ENCODE results near the gene ASMT.
"Not testable (repeated sequence)": the region's sequence is repeated elsewhere in the genome, so short reads cannot be mapped to it uniquely, and the experiment has no call there.

ASMT gene

GRCh38 chrX:1614927-1615326, at the start of gene ASMT:
Gene ASMT, plus strand, starts transcription at chrX:1615059. Its CDS starts 141 bp downstream, at chrX:1615200.
- Histone ChIP-seq H3K4me1 (ENCODE audit: control insufficient read depth, insufficient read depth, low read length) (peaks cover 4% of the 10 kb centered on the region), H3K27me3 (ENCODE audit: control insufficient read depth, insufficient read depth, low read length) (no peaks in the 10 kb centered on the region), H3K36me3 (ENCODE audit: control insufficient read depth, insufficient read depth, low read length) (no peaks in the 10 kb centered on the region), H3K9me3 (ENCODE audit: control insufficient read depth, insufficient read depth, low read length) (no peaks in the 10 kb centered on the region), H3K9ac (ENCODE audit: low read depth, low read length) (no peak within 1 kb of the TSS), H3K4me3 (ENCODE audit: low read depth, low read length) (no peak within 1 kb of the TSS)

GRCh38 chrX:1574181-1574580, 40.7 kb upstream of the ASMT start:
- not testable (repeated sequence) for H3K27me3 ChIP-seq (ENCODE audit: control insufficient read depth, insufficient read depth, low read length); H3K4me3 ChIP-seq (ENCODE audit: low read depth, low read length); H3K9me3 ChIP-seq (ENCODE audit: control insufficient read depth, insufficient read depth, low read length); H3K4me1 ChIP-seq (ENCODE audit: control insufficient read depth, insufficient read depth, low read length); H3K36me3 ChIP-seq (ENCODE audit: control insufficient read depth, insufficient read depth, low read length); H3K9ac ChIP-seq (ENCODE audit: low read depth, low read length)

- Histone ChIP-seq H3K4me1 (ENCODE audit: control insufficient read depth, insufficient read depth, low read length) (no peaks in the 10 kb centered on the region), H3K9me3 (ENCODE audit: control insufficient read depth, insufficient read depth, low read length) (no peaks in the 10 kb centered on the region), H3K27me3 (ENCODE audit: control insufficient read depth, insufficient read depth, low read length) (no peaks in the 10 kb centered on the region), H3K36me3 (ENCODE audit: control insufficient read depth, insufficient read depth, low read length) (no peaks in the 10 kb centered on the region), H3K4me3 (ENCODE audit: low read depth, low read length) (no peak overlapping the region), H3K9ac (ENCODE audit: low read depth, low read length) (no peak overlapping the region)
These were observed 38.5 kb upstream of the ASMT start for GRCh38 chrX:1576201-1576992.

- Histone ChIP-seq H3K9me3 (ENCODE audit: control insufficient read depth, insufficient read depth, low read length) (no peaks in the 10 kb centered on the region), H3K36me3 (ENCODE audit: control insufficient read depth, insufficient read depth, low read length) (no peaks in the 10 kb centered on the region), H3K4me1 (ENCODE audit: control insufficient read depth, insufficient read depth, low read length) (no peaks in the 10 kb centered on the region), H3K27me3 (ENCODE audit: control insufficient read depth, insufficient read depth, low read length) (no peaks in the 10 kb centered on the region), H3K4me3 (ENCODE audit: low read depth, low read length) (no peak overlapping the region), H3K9ac (ENCODE audit: low read depth, low read length) (no peak overlapping the region)
These were observed 37.0 kb upstream of the ASMT start for GRCh38 chrX:1577845-1578244.

GRCh38 chrX:1578511-1579173, 36.2 kb upstream of the ASMT start:
- Histone ChIP-seq H3K36me3 (ENCODE audit: control insufficient read depth, insufficient read depth, low read length) (no peaks in the 10 kb centered on the region), H3K4me3 (ENCODE audit: low read depth, low read length) (no peak overlapping the region), H3K9ac (ENCODE audit: low read depth, low read length) (no peak overlapping the region), H3K4me1 (ENCODE audit: control insufficient read depth, insufficient read depth, low read length) (no peaks in the 10 kb centered on the region), H3K9me3 (ENCODE audit: control insufficient read depth, insufficient read depth, low read length) (no peaks in the 10 kb centered on the region), H3K27me3 (ENCODE audit: control insufficient read depth, insufficient read depth, low read length) (no peaks in the 10 kb centered on the region)

GRCh38 chrX:1581132-1581531, 33.7 kb upstream of the ASMT start:
- Histone ChIP-seq H3K4me3 (ENCODE audit: low read depth, low read length) (no peak overlapping the region), H3K27me3 (ENCODE audit: control insufficient read depth, insufficient read depth, low read length) (no peaks in the 10 kb centered on the region), H3K9ac (ENCODE audit: low read depth, low read length) (no peak overlapping the region), H3K4me1 (ENCODE audit: control insufficient read depth, insufficient read depth, low read length) (no peaks in the 10 kb centered on the region), H3K9me3 (ENCODE audit: control insufficient read depth, insufficient read depth, low read length) (no peaks in the 10 kb centered on the region), H3K36me3 (ENCODE audit: control insufficient read depth, insufficient read depth, low read length) (no peaks in the 10 kb centered on the region)

- H3K4me1 ChIP-seq (ENCODE audit: control insufficient read depth, insufficient read depth, low read length) = peaks cover 3% of the 10 kb centered on the region
These were observed 32.0 kb upstream of the ASMT start for GRCh38 chrX:1582686-1583437.

GRCh38 chrX:1584237-1585011, 30.4 kb upstream of the ASMT start:
- Histone ChIP-seq H3K4me1 (ENCODE audit: control insufficient read depth, insufficient read depth, low read length) (peaks cover 3% of the 10 kb centered on the region), H3K4me3 (ENCODE audit: low read depth, low read length) (no peak overlapping the region), H3K36me3 (ENCODE audit: control insufficient read depth, insufficient read depth, low read length) (no peaks in the 10 kb centered on the region)

More at GRCh38 chrX:1582686-1583437, 32.0 kb upstream of the ASMT start:
- Histone ChIP-seq H3K9ac (ENCODE audit: low read depth, low read length) (no peak overlapping the region), H3K4me3 (ENCODE audit: low read depth, low read length) (no peak overlapping the region), H3K27me3 (ENCODE audit: control insufficient read depth, insufficient read depth, low read length) (no peaks in the 10 kb centered on the region), H3K36me3 (ENCODE audit: control insufficient read depth, insufficient read depth, low read length) (no peaks in the 10 kb centered on the region), H3K9me3 (ENCODE audit: control insufficient read depth, insufficient read depth, low read length) (no peaks in the 10 kb centered on the region)

GRCh38 chrX:1587161-1587560, 27.7 kb upstream of the ASMT start:
- Histone ChIP-seq H3K36me3 (ENCODE audit: control insufficient read depth, insufficient read depth, low read length) (no peaks in the 10 kb centered on the region), H3K27me3 (ENCODE audit: control insufficient read depth, insufficient read depth, low read length) (no peaks in the 10 kb centered on the region), H3K4me1 (ENCODE audit: control insufficient read depth, insufficient read depth, low read length) (peaks cover 3% of the 10 kb centered on the region), H3K9ac (ENCODE audit: low read depth, low read length) (no peak overlapping the region), H3K4me3 (ENCODE audit: low read depth, low read length) (no peak overlapping the region), H3K9me3 (ENCODE audit: control insufficient read depth, insufficient read depth, low read length) (no peaks in the 10 kb centered on the region)

More at GRCh38 chrX:1584237-1585011, 30.4 kb upstream of the ASMT start:
- Histone ChIP-seq H3K9me3 (ENCODE audit: control insufficient read depth, insufficient read depth, low read length) (no peaks in the 10 kb centered on the region), H3K27me3 (ENCODE audit: control insufficient read depth, insufficient read depth, low read length) (no peaks in the 10 kb centered on the region), H3K9ac (ENCODE audit: low read depth, low read length) (no peak overlapping the region)

GRCh38 chrX:1589356-1590130, 25.3 kb upstream of the ASMT start:
- Histone ChIP-seq H3K4me3 (ENCODE audit: low read depth, low read length) (no peak overlapping the region), H3K36me3 (ENCODE audit: control insufficient read depth, insufficient read depth, low read length) (peaks cover 11% of the 10 kb centered on the region), H3K9ac (ENCODE audit: low read depth, low read length) (no peak overlapping the region), H3K4me1 (ENCODE audit: control insufficient read depth, insufficient read depth, low read length) (peaks cover 3% of the 10 kb centered on the region), H3K27me3 (ENCODE audit: control insufficient read depth, insufficient read depth, low read length) (no peaks in the 10 kb centered on the region), H3K9me3 (ENCODE audit: control insufficient read depth, insufficient read depth, low read length) (no peaks in the 10 kb centered on the region)
